Karpas-422 (cell line): ENCODE data around the gene GRAMD1B. TPM values are rescaled to one million over a fixed set of nuclear protein-coding genes. Genes with fewer than 3 reads are reported as not detected.
"Not testable (repeated sequence)": the region's sequence is repeated elsewhere in the genome, so short reads cannot be mapped to it uniquely, and the experiment has no call there.

ENCODE experiments used
- DNase-seq: peaks from one replicate; pipeline ENCODE4 v3.0.0-alpha.2; 2015
- H2AFZ ChIP-seq: fragments of 200-600 bp; sonication (generic); 2 replicates; pipeline ENCODE4 v1.6.1; 2014; ENCODE audit warnings: antibody characterized with exemption, low read length, mixed read lengths
- H3K27ac ChIP-seq: fragments of 200-600 bp; sonication (generic); 2 replicates; pipeline ENCODE4 v1.5.1; 2014; ENCODE audit warnings: mild to moderate bottlenecking, low read length, moderate library complexity
- H3K27me3 ChIP-seq: fragments of 200-600 bp; sonication (generic); 2 replicates; pipeline ENCODE4 v1.6.1; 2014; ENCODE audit warnings: low read length, mixed read lengths
- H3K36me3 ChIP-seq: fragments of 200-600 bp; sonication (generic); 2 replicates; pipeline ENCODE4 v1.6.1; 2014; ENCODE audit warnings: low read length, mixed read lengths; ENCODE audit not compliant: insufficient read depth
- H3K4me1 ChIP-seq: fragments of 200-600 bp; sonication (generic); 2 replicates; pipeline ENCODE4 v1.6.1; 2014; ENCODE audit warnings: mild to moderate bottlenecking, low read length, mixed read lengths
- H3K4me2 ChIP-seq: fragments of 200-600 bp; sonication (generic); 2 replicates; pipeline ENCODE4 v1.6.1; 2014; ENCODE audit warnings: low read length, low read depth, mild to moderate bottlenecking; ENCODE audit not compliant: poor library complexity, severe bottlenecking
- H3K4me3 ChIP-seq: fragments of 200-600 bp; sonication (generic); 2 replicates; pipeline ENCODE4 v1.5.1; 2014; ENCODE audit warnings: mild to moderate bottlenecking, antibody characterized with exemption, low read length, mixed read lengths
- H3K79me2 ChIP-seq: fragments of 200-600 bp; sonication (generic); 2 replicates; pipeline ENCODE4 v1.6.1; 2014; ENCODE audit warnings: mild to moderate bottlenecking, low read length, mixed read lengths
- H3K9ac ChIP-seq: fragments of 200-600 bp; sonication (generic); 2 replicates; pipeline ENCODE4 v1.6.0; 2014; ENCODE audit warnings: low read length
- H3K9me2 ChIP-seq: fragments of 200-600 bp; sonication (generic), shearing (Covaris generic); replicated peaks from 2 replicates; pipeline ENCODE4 v1.6.0; 2014; ENCODE audit warnings: mild to moderate bottlenecking, low read length, moderate library complexity; ENCODE audit not compliant: insufficient read depth
- H3K9me3 ChIP-seq: fragments of 300-700, 200-600 bp; sonication (generic); 2 replicates; pipeline ENCODE4 v1.6.1; 2014; ENCODE audit warnings: low read length, mixed read lengths
- H4K20me1 ChIP-seq: fragments of 200-600 bp; sonication (generic); 2 replicates; pipeline ENCODE4 v1.6.1; 2014; ENCODE audit warnings: mild to moderate bottlenecking, antibody characterized with exemption, low read length, low read depth; ENCODE audit not compliant: insufficient read depth
- total RNA-seq: library from RNA; depleted of rRNA; stranded (reverse); fragments of >200 nt; shearing (Covaris generic); gene quantifications from 2 replicates; pipeline ENCODE4 v1.2.3, GENCODE V29; 2014; ENCODE audit warnings: low replicate concordance

GRAMD1B gene
- total RNA-seq, 1 experiment from 2014 or later: 79.0 TPM

DNA sequence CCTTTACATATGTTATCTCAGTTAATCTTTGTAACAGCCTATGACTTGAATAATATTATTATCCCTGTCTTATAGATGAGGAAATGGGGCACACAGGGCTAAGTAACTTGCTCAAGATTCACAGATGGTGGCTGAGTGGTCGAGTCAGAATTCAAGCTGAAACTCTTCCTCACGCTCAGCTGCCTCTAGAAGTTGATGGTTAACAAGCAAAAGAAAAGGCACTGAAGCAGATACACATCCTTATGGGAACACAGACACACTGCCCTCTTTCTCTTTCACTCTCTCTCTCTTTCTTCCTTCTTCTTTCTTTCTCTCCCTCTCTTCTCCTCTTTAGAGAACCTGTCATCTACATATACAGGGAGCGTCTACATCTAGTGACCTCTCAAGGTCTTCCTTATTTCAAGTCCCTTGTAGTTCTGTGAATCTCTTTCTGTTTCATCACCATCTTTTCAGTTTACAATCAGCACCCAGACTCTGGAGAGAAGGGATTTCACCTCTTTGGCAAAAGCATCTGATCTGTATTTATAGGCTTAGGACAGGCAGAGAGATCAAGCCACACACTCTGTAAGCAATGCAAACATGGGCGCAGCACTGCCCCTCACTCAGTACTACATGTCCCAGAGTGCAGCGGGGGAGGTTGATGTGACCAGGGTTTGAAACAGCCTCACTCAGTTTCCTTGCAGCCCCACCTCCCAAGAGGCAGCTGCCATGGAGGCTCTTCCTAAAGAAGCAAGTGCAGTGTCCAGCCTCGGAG lies 75.7 kb downstream of the GRAMD1B start:
- no peaks in the 10 kb centered on the region for H3K27me3 ChIP-seq
- no peak overlapping the region for H2AFZ ChIP-seq
- DNase-seq: no peak
- no peaks in the 10 kb centered on the region for H3K9me3 ChIP-seq
- no peak overlapping the region for H3K4me2 ChIP-seq
- H3K4me1 ChIP-seq: peaks cover 88% of the 10 kb centered on the region
- peaks cover 88% of the 10 kb centered on the region for H3K79me2 ChIP-seq
- peaks cover 39% of the 10 kb centered on the region for H3K36me3 ChIP-seq
- H4K20me1 ChIP-seq: no peaks in the 10 kb centered on the region
- H3K27ac ChIP-seq: peak overlapping the region; percentile 69
- H3K9me2 ChIP-seq: no peaks in the 10 kb centered on the region
- H3K9ac ChIP-seq: no peak overlapping the region
- H3K4me3 ChIP-seq: no peak overlapping the region

GRCh38 chr11:123507043-123507442 lies 77.0 kb downstream of the GRAMD1B start:
- Histone ChIP-seq H3K36me3 (peaks cover 41% of the 10 kb centered on the region), H2AFZ (no peak overlapping the region), H3K4me3 (no peak overlapping the region), H3K9me2 (no peaks in the 10 kb centered on the region), H3K9ac (peak overlapping the region; percentile 17; the same call in 1 of the 2 replicates), H3K27ac (peak overlapping the region; percentile 69), H3K27me3 (no peaks in the 10 kb centered on the region), H3K4me2 (no peak overlapping the region), H4K20me1 (no peaks in the 10 kb centered on the region), H3K4me1 (peaks cover 92% of the 10 kb centered on the region), H3K9me3 (no peaks in the 10 kb centered on the region), H3K79me2 (peaks cover 91% of the 10 kb centered on the region)
- DNase-seq: no peak

DNA sequence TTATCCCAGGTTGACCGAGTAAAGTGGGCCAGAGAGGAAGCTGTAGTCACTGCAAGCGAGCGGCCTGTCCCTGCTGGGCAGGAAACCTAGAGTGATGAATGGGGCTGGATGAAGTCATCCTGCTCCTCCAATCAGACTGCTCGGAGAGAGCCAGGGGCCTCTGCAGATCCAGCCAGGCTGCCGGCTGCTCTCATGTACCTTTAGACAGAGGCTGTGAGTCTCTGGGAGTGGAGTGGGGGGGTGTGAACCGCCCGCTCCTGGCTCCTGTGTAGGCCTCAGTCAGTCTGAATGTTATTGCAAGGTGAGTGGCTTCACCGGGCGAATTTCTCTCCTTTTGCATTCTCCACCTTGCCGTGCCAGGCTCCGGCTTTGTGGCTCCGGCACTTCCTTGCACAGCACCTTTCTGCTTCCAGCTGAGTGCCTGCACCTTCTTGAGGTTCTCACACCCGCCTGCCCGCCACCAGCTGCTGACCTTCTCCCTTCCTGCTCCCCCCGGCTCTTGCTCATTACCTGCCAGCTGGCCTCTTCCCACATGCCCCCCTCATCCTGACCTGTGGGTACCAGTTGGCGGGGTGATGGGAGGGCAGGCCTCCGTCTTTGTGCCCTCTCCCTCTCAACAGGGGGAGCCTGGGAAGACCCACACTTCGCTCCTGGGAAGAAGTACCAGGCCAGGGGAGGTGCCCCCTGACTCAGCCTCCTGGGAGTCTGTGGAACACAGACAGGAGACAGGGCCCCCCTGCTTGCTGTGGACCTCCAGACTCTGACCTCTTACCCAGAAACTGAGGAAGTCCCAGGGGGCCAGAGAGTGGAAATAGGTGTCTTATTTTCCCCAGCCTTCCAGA lies 79.9 kb downstream of the GRAMD1B start:
- Histone ChIP-seq H3K9ac (peak overlapping the region; percentile 24; the same call in 1 of the 2 replicates), H3K4me2 (peak overlapping the region; percentile 19), H4K20me1 (no peaks in the 10 kb centered on the region), H3K9me3 (no peaks in the 10 kb centered on the region), H2AFZ (no peak overlapping the region), H3K4me3 (no peak overlapping the region), H3K36me3 (peaks cover 51% of the 10 kb centered on the region), H3K27ac (peak overlapping the region; percentile 75), H3K27me3 (no peaks in the 10 kb centered on the region), H3K4me1 (peaks cover 85% of the 10 kb centered on the region), H3K79me2 (peaks cover 94% of the 10 kb centered on the region), H3K9me2 (no peaks in the 10 kb centered on the region)
- no peak for DNase-seq

DNA sequence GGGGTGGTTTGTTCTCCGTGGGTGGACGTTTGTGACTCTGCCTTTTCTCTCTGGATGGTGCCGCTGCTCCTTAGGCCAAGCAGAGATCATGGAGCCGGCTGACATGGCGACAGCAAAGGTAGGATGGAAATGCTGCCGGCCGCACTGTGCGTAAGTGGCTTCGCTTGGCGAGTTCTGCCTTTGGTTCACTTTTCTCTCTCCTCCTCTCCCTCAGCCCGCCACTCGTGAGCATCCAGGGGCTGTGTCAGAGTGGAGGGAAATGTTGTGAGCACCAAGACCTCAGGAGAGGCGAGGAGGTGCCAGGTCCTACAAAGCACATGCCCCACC lies 80.5 kb downstream of the GRAMD1B start:
- DNase-seq: no peak
- Histone ChIP-seq H4K20me1 (no peaks in the 10 kb centered on the region), H2AFZ (no peak overlapping the region), H3K9me2 (no peaks in the 10 kb centered on the region), H3K27ac (peak overlapping the region; percentile 75), H3K4me1 (peaks cover 84% of the 10 kb centered on the region), H3K27me3 (no peaks in the 10 kb centered on the region), H3K9ac (0 out of 2 replicates have a peak overlapping the region, but pooled peaks have one; percentile 14), H3K4me2 (peak overlapping the region; percentile 29), H3K4me3 (no peak overlapping the region), H3K79me2 (peaks cover 95% of the 10 kb centered on the region), H3K9me3 (no peaks in the 10 kb centered on the region), H3K36me3 (peaks cover 47% of the 10 kb centered on the region)

DNA sequence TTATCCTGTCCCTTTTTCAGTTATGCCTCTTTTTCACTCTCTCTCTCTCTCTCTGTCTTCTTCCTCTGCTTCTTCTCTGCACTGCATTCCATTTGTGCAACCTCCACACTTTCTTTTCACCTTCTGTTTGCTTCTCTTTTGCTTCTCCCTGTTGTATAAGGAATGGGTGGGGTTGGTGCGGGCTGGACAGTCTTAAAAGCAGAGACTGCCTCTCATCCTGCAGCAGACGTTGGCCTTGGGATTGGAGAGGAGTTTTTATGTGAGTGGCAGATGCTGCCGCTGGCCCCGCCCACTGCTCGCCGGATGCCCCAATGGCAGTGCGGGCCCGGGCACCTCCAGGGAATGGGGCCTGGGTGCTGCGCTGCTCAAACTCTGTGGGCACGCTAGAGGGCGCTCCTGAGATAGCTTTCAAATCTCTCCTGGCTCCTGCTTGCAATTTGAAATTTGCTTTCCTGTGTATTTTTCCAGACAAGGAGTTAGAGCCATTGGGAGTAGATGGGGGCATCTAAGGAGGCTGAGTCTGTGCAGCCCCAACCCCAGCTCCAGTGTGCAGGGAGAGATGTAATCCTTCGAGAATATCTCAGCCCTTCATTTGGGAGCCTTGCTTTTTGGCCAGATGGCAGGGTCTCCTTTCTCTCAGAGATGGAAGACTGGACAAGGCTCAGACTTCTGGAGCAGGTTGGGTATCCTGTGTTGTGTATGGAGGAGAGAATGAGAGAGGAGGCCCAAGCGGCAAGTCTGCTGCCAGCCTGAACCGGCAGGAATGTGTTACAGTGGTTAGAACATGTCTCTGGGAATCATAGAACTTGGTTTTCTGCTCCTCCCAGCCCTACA lies 81.2 kb downstream of the GRAMD1B start:
- DNase-seq: peak; percentile 89
- Histone ChIP-seq H3K27me3 (no peaks in the 10 kb centered on the region), H3K9me3 (no peaks in the 10 kb centered on the region), H3K9me2 (no peaks in the 10 kb centered on the region), H3K36me3 (peaks cover 47% of the 10 kb centered on the region), H3K9ac (peak overlapping the region; percentile 26; the same call in 1 of the 2 replicates), H4K20me1 (no peaks in the 10 kb centered on the region), H3K4me3 (no peak overlapping the region), H2AFZ (no peak overlapping the region), H3K79me2 (peaks cover 94% of the 10 kb centered on the region), H3K4me2 (peak overlapping the region; percentile 38), H3K27ac (peak overlapping the region; percentile 79), H3K4me1 (peaks cover 81% of the 10 kb centered on the region)

GRCh38 chr11:123513309-123513708 lies 83.2 kb downstream of the GRAMD1B start:
- not testable (repeated sequence) for DNase-seq, H3K27me3 ChIP-seq, H3K9me2 ChIP-seq, H3K9me3 ChIP-seq, H3K4me2 ChIP-seq, H3K4me3 ChIP-seq, H3K9ac ChIP-seq, H4K20me1 ChIP-seq, H2AFZ ChIP-seq
- H3K79me2 ChIP-seq: peaks cover 93% of the 10 kb centered on the region
- peaks cover 80% of the 10 kb centered on the region for H3K4me1 ChIP-seq
- peaks cover 40% of the 10 kb centered on the region for H3K36me3 ChIP-seq
- H3K27ac ChIP-seq: peak overlapping the region; percentile 79; the same call in 1 of the 2 replicates

GRCh38 chr11:123516238-123516637 lies 86.2 kb downstream of the GRAMD1B start:
- H3K79me2 ChIP-seq: peaks cover 94% of the 10 kb centered on the region
- no peaks in the 10 kb centered on the region for H3K9me3 ChIP-seq
- no peaks in the 10 kb centered on the region for H3K9me2 ChIP-seq
- H4K20me1 ChIP-seq: no peaks in the 10 kb centered on the region
- peaks cover 54% of the 10 kb centered on the region for H3K36me3 ChIP-seq
- H3K27ac ChIP-seq: peak overlapping the region; percentile 22; the same call in 1 of the 2 replicates
- no peak overlapping the region for H3K9ac ChIP-seq
- H3K4me2 ChIP-seq: no peak overlapping the region
- DNase-seq: no peak
- no peak overlapping the region for H3K4me3 ChIP-seq
- no peaks in the 10 kb centered on the region for H3K27me3 ChIP-seq
- peaks cover 63% of the 10 kb centered on the region for H3K4me1 ChIP-seq
- no peak overlapping the region for H2AFZ ChIP-seq
